H1 (cell line): ENCODE data around the gene KDM6B.

Source experiments
- EZH2 ChIP-seq: fragments of 200-600 bp; sonication (generic); IDR thresholded peaks from 2 replicates; pipeline ENCODE4 v1.7.1; 2012; ENCODE audit warnings: low read depth, mild to moderate bottlenecking, moderate library complexity, low read length, inconsistent platforms; ENCODE audit not compliant: severe bottlenecking
- KDM1A ChIP-seq: fragments of 200-600, 300-600 bp; sonication (generic); IDR thresholded peaks from 2 replicates; pipeline ENCODE4 v1.7.1; 2016; ENCODE audit warnings: mild to moderate bottlenecking, low read length, borderline replicate concordance
- POLR2A ChIP-seq, 2 experiments: IDR thresholded peaks; 1 replicate in 1 of 2; 2 replicates in 1 of 2; pipeline ENCODE4 v1.6.1; 2011; ENCODE audit warnings: low read depth in 2 of 2, low read length in 2 of 2, mild to moderate bottlenecking in 2 of 2; ENCODE audit errors: control extremely low read depth in 1 of 2
- POLR2AphosphoS5 ChIP-seq: IDR thresholded peaks from 2 replicates; pipeline ENCODE4 v1.6.1; 2011; ENCODE audit warnings: low read depth, low read length
- RBBP5 ChIP-seq: IDR thresholded peaks from 2 replicates; pipeline ENCODE4 v1.7.1; 2012; ENCODE audit warnings: low read depth, mild to moderate bottlenecking, inconsistent platforms, low read length, moderate library complexity, borderline replicate concordance
- SIN3A ChIP-seq, 2 experiments: IDR thresholded peaks in 1 of 2; conservative IDR thresholded peaks in 1 of 2; 2 replicates each; pipeline ENCODE4 v1.6.1; 2011 to 2012; ENCODE audit warnings: low read length in 2 of 2, improper control_type of control experiment in 1 of 2, low read depth in 1 of 2, mild to moderate bottlenecking in 1 of 2
- SRF ChIP-seq: IDR thresholded peaks from 2 replicates; pipeline ENCODE4 v1.6.1; 2011; ENCODE audit warnings: mild to moderate bottlenecking, low read depth, low read length, moderate library complexity
- TF ChIP-seq, protein P1 (sequence below): IDR thresholded peaks from 2 replicates; pipeline ENCODE4 v1.6.1; 2012; ENCODE audit warnings: inconsistent platforms
- TF ChIP-seq, protein P2 (sequence below), 3 experiments: IDR thresholded peaks; 1 replicate in 2 of 3; 2 replicates in 1 of 3; pipeline versions ENCODE4 v1.5.1 to v1.6.1; 2011; ENCODE audit warnings: low read length in 3 of 3, mild to moderate bottlenecking in 3 of 3, inconsistent platforms in 2 of 3, low read depth in 1 of 3, moderate library complexity in 1 of 3; ENCODE audit not compliant: insufficient read depth in 1 of 3; ENCODE audit errors: control extremely low read depth in 1 of 3

GRCh38 chr17:7811251-7811650 is 22.8 kb upstream of the KDM6B start:
- TF ChIP-seq POLR2AphosphoS5 (no peak), SRF (no peak), KDM1A (no peak), RBBP5 (no peak), SIN3A (conservative IDR thresholded peaks at IDR 0.05 in 1 of 2, IDR thresholded peaks at IDR 0.05 in 1 of 2; ENCODE audit: low read depth in 1 of 2, low read length in 2 of 2) (no peak), POLR2A (IDR thresholded peaks at IDR 0.05; ENCODE audit: control extremely low read depth in 1 of 2, low read depth in 2 of 2, low read length in 2 of 2) (no peak), EZH2 (no peak)
- TF ChIP-seq, protein P1, sequence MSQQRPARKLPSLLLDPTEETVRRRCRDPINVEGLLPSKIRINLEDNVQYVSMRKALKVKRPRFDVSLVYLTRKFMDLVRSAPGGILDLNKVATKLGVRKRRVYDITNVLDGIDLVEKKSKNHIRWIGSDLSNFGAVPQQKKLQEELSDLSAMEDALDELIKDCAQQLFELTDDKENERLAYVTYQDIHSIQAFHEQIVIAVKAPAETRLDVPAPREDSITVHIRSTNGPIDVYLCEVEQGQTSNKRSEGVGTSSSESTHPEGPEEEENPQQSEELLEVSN = no peak
- TF ChIP-seq, protein P2, sequence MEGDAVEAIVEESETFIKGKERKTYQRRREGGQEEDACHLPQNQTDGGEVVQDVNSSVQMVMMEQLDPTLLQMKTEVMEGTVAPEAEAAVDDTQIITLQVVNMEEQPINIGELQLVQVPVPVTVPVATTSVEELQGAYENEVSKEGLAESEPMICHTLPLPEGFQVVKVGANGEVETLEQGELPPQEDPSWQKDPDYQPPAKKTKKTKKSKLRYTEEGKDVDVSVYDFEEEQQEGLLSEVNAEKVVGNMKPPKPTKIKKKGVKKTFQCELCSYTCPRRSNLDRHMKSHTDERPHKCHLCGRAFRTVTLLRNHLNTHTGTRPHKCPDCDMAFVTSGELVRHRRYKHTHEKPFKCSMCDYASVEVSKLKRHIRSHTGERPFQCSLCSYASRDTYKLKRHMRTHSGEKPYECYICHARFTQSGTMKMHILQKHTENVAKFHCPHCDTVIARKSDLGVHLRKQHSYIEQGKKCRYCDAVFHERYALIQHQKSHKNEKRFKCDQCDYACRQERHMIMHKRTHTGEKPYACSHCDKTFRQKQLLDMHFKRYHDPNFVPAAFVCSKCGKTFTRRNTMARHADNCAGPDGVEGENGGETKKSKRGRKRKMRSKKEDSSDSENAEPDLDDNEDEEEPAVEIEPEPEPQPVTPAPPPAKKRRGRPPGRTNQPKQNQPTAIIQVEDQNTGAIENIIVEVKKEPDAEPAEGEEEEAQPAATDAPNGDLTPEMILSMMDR (IDR thresholded peaks at IDR 0.05; ENCODE audit: control extremely low read depth in 1 of 3, insufficient read depth in 1 of 3, low read depth in 1 of 3, low read length in 3 of 3) = no peak
